Stomach (tissue), 9 donors: Measurements from ENCODE around the gene NR5A1. TPM values are rescaled to one million over a fixed set of nuclear protein-coding genes. Genes with fewer than 3 reads are reported as not detected.

Source experiments
- DNase-seq, 2 donors: peaks; one replicate each; pipeline versions ENCODE4 v3.0.0 to v3.0.0-alpha.2; 2013 to 2019
- H3K27ac ChIP-seq, 5 donors: fragments of 200-600 bp in 4 of 5; sonication (generic) in 4 of 5; one replicate each; pipeline ENCODE4 v1.5.1; 2013 to 2019; ENCODE audit warnings: mild to moderate bottlenecking in 1 of 5, moderate library complexity in 1 of 5
- H3K27me3 ChIP-seq, 3 donors: fragments of 200-600 bp; sonication (generic); one replicate each; pipeline ENCODE4 v1.5.1; 2017 to 2019; ENCODE audit warnings: mixed run types in 1 of 3
- H3K36me3 ChIP-seq, 4 donors: fragments of 200-600 bp; sonication (generic); 1 replicate in 3 of 4; 2 replicates in 1 of 4; pipeline ENCODE4 v1.5.1; 2016 to 2019
- H3K4me1 ChIP-seq, 4 donors: fragments of 200-600 bp; sonication (generic); one replicate each; pipeline ENCODE4 v1.5.1; 2016 to 2019
- H3K4me3 ChIP-seq, 4 donors: fragments of 200-600 bp; sonication (generic) in 3 of 4; one replicate each; pipeline ENCODE4 v1.5.1; 2016 to 2019; ENCODE audit warnings: mild to moderate bottlenecking in 1 of 4
- H3K9me3 ChIP-seq, 4 donors: fragments of 200-600 bp; sonication (generic); one replicate each; pipeline ENCODE4 v1.5.1; 2016 to 2019
- EP300 ChIP-seq: sonication (generic); formaldehyde crosslinking; IDR thresholded peaks from one replicate; pipeline ENCODE4 v1.6.1; 2017; ENCODE audit warnings: antibody characterized with exemption
- POLR2A ChIP-seq, 4 donors: fragments of 450-650 bp; IDR thresholded peaks; one replicate each; pipeline ENCODE4 v1.6.1; 2016; ENCODE audit warnings: antibody characterized with exemption in 4 of 4, control low read depth in 2 of 4, mild to moderate bottlenecking in 1 of 4, moderate library complexity in 1 of 4
- WGBS, 5 donors: extraction: QIAGEN DNeasy Blood & Tissue Kit in 3 of 5; methylation state at CpG; one replicate each; pipeline versions ENCODE4 v1.1.5 to v1.1.7; 2013 to 2018; 5-methylcytosine and 5-hydroxymethylcytosine counted together
- intact Hi-C: fragments of 100-400 bp; cut with DNase I; formaldehyde crosslinking; loops from one replicate; pipeline ENCODE4 v1.15.1; 2023; ENCODE audit warnings: low total_unique reads
- polyA plus RNA-seq, 3 donors: library from polyadenylated mRNA; stranded (reverse); fragments of 200-250 nt; gene quantifications; one replicate each; pipeline ENCODE4 v1.2.3, GENCODE V29; 2013
- total RNA-seq, 5 donors: library from RNA; depleted of rRNA; stranded (reverse); fragments of >200 nt; gene quantifications; one replicate each; pipeline versions ENCODE4 v1.1.0 to v1.2.3, GENCODE V29; 2014 to 2016
- donor health status: healthy with polysubstance abuse.
- donor health status: Bipolar disorder and iron deficiency.
- donor health status: healthy.

NR5A1 gene
- total and polyA plus RNA-seq, 8 donors: 0.03 to 2.4 TPM; not detected in 6

GRCh38 chr9:124437086-124437485 is 70.1 kb downstream of the NR5A1 start:
- intact Hi-C loops: no loop called here
- Histone ChIP-seq H3K36me3 (no peaks in the 10 kb centered on the region), H3K4me1 (no peaks in the 10 kb centered on the region), H3K4me3 (no peak overlapping the region), H3K27ac (no peak overlapping the region), H3K27me3 (peaks cover 0 to 44% (median 0%) of the 10 kb centered on the region in 3 donors), H3K9me3 (peaks cover 0 to 10% (median 6%) of the 10 kb centered on the region in 4 donors)
- no peak for TF ChIP-seq EP300
- no peak for DNase-seq
- 85 to 97% (median 93%) methylated on average over 3 of the region's 3 CpGs for WGBS, 5 donors

GRCh38 chr9:124436320-124436719 is 70.9 kb downstream of the NR5A1 start:
- no peak for DNase-seq
- TF ChIP-seq POLR2A (IDR thresholded peaks at IDR 0.05): no peak
- intact Hi-C loops: no loop called here
- no peaks in the 10 kb centered on the region for H3K36me3 ChIP-seq
- H3K4me3 ChIP-seq: no peak overlapping the region
- no peak overlapping the region for H3K27ac ChIP-seq
- H3K4me1 ChIP-seq: no peaks in the 10 kb centered on the region
- H3K9me3 ChIP-seq: peaks cover 0 to 8% (median 5%) of the 10 kb centered on the region in 4 donors
- H3K27me3 ChIP-seq: peaks cover 0 to 42% (median 0%) of the 10 kb centered on the region in 3 donors

Other genes starting within 250 kb of the NR5A1 start
- gene NEK6, start 249.4 kb downstream of the NR5A1 start, total RNA-seq: 10 to 100 TPM; 24.5 to 76.8 (median 35.6) TPM
- gene NEK6, start 249.4 kb downstream of the NR5A1 start, polyA plus RNA-seq: 10 to 100 TPM in 2 of 3 donors, 1 to 10 TPM in 1; 6.0 to 18.9 (median 18.3) TPM
- 100 to 1,000 TPM in 1 of 5 donors, 10 to 100 TPM in 3, 1 to 10 TPM in 1; 4.9 to 155 (median 81.2) TPM for gene PSMB7, start 92.0 kb downstream of the NR5A1 start, total RNA-seq
- 100 to 1,000 TPM; 179 to 213 (median 184) TPM for gene PSMB7, start 92.0 kb downstream of the NR5A1 start, polyA plus RNA-seq
- gene ADGRD2, start 56.9 kb downstream of the NR5A1 start, total RNA-seq: not detected
- not detected for gene ADGRD2, start 56.9 kb downstream of the NR5A1 start, polyA plus RNA-seq